Spleen (tissue), 7 donors: ENCODE measurements around the gene CTDSP2.

ENCODE experiments used
- CTCF ChIP-seq, 11 experiments: fragments of 200-600 bp in 7 of 11; fragments of 450-650 bp in 4 of 11; sonication (generic) in 4 of 11; IDR thresholded peaks in 8 of 11; conservative IDR thresholded peaks in 3 of 11; 1 replicate in 7 of 11; 2 replicates in 4 of 11; pipeline versions ENCODE4 v1.4.0 to v1.8.0; 2016 to 2021; ENCODE audit warnings: antibody characterized with exemption in 11 of 11, inconsistent platforms in 4 of 11, mild to moderate bottlenecking in 1 of 11
- POLR2A ChIP-seq, 3 donors: fragments of 450-650 bp; IDR thresholded peaks; one replicate each; pipeline ENCODE4 v1.5.1; 2017; ENCODE audit warnings: antibody characterized with exemption in 3 of 3, mild to moderate bottlenecking in 1 of 3
- donor health status: DM: no; HTN: no; CAD: no; lungs with moderate emphysema.
- donor health status: DM: no; HTN: no; CAD: no.
- donor health status: DM: no; HTN: no; CAD: no.

GRCh38 chr12:57771873-57772428 is 74.6 kb downstream of the CTDSP2 start, which contains the start of gene METTL1:
- TF ChIP-seq CTCF (IDR thresholded peaks at IDR 0.05 in 8 of 11, conservative IDR thresholded peaks at IDR 0.05 in 3 of 11) (no peak), POLR2A (IDR thresholded peaks at IDR 0.05) (peak in 1 of 3 donors; percentile 21)
